COR-L47 (cell line): ENCODE results near the gene FLT4.
"Not testable (repeated sequence)": the region's sequence is repeated elsewhere in the genome, so short reads cannot be mapped to it uniquely, and the experiment has no call there.

ENCODE experiments used
- DNase-seq: peaks from one replicate; lab custom pipeline; 2025; lab: John Stamatoyannopoulos, UW

FLT4 gene

DNA sequence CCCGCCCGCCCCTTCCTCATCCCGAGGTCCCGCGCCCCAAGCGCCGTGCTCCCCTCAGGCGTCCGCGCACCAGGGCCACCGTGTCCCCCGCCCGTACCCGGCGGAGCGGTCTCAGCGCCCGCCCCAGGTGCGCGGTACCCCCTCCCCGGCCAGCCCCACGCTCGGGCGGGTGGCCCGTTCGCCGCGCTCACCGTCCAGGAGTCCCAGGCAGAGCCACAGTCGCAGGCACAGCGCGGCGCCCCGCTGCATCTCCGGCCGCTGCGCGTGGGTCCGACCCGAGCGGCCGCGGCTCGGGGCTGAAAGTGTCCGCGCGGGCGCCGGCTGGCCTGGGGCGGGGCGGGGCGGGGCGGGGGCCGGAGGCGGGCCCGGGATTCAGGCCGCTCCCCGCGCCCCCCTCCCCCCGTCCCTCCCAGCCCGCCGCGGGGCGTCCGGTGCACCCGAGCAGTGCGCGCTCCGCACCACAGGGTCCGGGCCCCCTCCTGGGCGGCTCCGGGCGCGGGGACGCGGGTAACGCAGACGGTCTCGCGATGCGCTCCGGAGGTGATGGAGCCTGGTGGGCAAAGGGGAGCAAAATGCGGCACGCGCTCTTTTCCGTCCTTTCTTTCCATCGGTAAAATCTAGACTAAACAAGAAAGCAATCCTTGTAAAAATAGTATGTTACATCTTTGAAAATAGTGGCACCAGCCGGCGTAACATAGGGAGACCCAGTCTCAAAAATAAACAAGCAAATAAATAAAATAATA, at the start of gene FLT4:
Gene FLT4 (minus strand): TSS at position 304 of the 743 bp plus-strand sequence. CDS start 55 bp downstream, at position 249.
- no peak for DNase-seq

DNA sequence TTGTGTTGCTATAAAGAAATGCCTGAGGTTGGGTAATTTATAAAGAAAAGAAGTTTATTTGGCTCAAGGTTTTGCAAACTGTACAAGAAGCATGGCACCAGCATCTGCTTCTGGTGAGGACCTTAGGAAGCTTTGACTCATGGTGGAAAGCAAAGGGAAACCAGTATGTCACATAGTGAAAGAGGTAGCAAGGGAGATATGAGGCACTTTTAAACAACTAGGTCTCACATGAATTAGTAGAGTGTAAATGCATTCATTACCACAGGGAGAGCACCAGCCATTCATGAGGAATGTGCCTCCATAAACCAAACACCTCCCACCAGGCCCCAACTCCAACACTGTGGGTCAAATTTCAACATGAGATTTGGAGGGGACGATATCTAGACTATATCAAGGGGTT, 49.6 kb upstream of the FLT4 start:
- DNase-seq, result no peak

DNA sequence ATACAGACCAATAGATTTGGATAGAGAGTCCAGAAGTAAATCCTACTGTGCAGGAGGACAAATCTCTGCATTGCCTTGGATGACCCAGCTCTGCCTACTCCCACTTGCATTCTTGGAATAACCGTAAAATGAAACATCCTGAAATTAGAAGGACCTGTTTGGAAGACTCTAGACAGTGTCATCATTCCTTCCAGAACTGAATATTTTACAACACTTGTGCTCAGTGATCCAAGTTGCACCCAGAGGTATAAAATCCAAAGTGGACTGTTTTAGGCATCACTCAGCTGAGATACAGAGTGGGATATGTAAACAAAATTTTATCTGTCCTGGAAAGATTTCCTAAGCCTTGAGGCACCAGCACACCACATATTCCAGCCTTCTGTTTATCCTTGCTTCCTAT, 46.7 kb upstream of the FLT4 start:
- no peak for DNase-seq

DNA sequence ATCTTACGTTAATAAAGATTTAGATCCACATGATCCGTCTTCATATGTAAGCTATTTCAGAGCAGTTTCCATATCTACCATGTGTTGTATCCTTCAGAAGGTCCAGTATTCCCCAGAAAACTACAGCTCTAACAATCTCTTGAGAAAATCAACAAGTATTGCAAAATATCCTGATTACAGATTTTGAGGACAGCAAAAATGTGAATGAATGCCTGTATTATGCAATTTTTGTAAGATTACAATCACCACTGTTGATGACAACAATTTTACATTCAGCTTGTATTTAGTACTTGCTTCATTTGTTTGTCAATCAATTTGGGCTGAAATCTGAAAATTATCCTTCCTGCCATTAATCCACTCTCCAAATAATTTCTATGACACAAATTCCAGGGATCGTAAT, 43.0 kb upstream of the FLT4 start:
- no peak for DNase-seq

DNA sequence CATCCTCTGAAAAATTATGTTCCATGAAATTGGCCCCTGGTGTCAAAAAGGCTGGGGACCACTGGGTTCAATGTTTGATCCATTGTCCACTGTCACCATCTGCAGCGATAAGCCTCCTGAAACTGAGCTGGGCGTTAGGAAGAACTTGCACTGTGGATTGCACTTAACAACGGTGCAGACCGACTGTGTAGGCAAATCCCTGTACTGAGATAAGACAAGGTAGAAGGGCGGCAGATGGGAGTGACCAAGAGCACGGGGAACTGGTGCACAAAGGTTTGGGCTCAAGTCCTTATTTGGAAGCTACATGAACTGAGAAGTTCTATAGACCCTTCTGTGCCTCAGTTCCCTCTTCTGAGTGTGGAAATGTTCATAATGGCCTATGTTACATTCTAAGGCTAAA, 41.6 kb upstream of the FLT4 start:
- DNase-seq, result no peak

DNA sequence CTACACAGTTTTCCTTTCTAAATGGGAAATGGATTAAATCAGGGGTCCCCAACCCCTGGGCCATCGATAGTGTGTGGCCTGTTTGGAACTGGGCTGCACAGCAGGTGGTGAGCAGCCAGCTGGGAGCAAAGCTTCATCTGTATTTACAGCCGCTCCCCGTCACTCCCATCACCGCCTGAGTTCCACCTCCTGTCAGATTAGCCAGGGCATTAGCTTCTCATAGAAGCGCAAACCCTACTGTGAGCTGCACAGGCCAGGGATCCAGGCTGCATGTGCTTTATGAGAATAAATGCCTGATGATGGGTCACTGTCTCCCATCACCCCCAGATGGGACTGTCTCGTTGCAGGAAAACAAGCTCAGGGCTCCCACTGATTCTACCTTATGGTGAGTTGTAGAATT, 41.2 kb upstream of the FLT4 start:
- no peak for DNase-seq

DNA sequence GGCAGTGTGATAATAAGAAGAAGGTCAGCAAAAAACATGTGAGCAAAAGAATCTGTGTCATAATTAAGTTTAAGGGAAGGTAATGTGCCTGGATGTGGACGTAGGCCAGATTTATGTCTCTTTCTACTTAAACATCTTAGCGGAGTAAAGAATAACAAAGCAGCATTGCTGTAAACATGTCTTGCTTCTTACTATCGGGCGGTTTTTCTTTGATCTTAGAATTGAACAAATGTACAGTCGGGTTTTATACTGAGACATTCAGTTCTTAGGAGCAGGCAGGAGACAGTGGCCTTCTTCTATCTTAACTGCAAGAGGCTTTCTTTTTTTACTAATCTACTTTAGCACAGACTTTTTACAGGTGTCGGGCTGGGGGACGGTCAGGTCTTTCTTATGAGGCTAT, 40.4 kb upstream of the FLT4 start:
- DNase-seq, result no peak

DNA sequence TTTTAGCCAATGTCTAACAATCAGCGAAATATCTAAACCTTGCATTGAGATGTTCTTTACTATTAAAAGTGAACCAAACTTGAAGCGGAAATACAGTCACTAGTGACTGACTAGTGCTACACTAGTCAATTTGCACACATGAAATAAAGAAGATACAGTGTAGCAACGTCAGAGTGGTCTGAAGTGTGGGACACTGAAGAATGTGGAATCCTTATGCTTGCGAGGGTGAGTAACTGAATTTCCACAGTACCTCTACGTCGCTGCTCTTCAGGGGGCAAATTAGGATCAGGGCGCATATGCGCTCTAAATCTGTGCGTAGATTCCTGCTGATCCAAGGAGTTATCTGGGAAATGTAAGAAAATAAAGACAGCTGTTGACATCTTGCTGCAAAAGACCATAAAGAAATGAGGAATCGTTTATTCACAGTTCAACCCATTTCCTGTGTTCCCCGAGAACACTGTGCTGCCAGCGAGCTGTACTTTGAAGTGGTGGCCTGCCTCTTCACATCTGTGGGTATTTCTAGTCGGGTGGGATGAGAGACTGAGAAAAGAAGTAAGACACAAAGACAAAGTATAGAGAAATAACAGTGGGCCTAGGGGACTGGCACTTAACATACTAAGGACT, 39.8 kb upstream of the FLT4 start:
- no peak for DNase-seq

DNA sequence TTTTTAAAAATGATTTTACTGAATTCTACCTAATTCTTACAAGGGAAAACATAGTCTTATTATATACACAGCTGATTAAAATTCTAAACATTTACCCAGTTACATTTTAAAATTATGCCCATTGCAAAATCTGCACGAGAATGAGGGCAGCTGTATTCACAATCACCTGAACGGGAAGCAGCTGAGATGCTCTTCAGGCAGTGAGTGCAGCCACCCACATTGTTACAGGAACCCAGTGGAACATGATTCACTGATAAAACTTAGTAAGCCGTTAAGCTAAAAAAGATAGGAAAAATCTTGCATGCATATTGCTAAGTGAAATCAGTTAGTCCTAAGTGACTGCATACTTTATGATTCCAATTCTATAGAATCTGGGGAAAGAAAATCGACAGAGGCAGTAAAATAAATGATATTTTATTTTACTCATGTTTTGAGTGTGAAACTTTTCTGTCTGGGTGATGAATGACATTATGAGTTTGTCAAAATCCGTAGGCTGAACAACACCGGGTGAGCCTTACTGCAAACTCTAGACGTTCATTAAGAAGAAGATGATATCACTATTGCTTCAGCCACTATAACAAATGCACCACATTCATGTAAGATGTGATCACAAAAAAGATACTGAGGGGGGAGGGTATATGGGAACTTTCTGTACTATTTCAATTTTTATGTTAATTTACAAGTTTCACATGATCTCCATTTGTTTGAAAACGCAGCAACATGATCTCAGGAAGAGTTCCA, 39.1 kb upstream of the FLT4 start:
- no peak for DNase-seq

DNA sequence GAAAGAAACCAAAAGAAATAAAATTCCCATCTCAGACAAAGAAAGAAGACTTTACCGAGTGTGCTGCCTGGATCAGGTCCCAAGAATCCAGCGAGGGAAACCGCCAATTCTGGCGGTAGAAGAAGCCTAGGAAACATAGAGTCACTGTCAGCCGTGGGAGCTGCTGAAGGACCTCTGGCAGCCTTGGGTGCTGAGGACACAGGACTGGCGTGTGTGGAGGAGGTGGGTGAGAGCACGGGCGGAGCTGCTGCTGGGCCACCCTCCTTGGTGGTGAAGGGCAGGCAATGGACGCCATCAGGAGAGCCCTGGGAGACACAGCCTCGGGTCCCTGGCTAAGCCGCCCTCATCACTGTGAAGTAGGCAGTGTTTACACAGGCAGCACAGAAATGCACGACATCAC, 37.4 kb upstream of the FLT4 start:
- DNase-seq, result not testable (repeated sequence)

DNA sequence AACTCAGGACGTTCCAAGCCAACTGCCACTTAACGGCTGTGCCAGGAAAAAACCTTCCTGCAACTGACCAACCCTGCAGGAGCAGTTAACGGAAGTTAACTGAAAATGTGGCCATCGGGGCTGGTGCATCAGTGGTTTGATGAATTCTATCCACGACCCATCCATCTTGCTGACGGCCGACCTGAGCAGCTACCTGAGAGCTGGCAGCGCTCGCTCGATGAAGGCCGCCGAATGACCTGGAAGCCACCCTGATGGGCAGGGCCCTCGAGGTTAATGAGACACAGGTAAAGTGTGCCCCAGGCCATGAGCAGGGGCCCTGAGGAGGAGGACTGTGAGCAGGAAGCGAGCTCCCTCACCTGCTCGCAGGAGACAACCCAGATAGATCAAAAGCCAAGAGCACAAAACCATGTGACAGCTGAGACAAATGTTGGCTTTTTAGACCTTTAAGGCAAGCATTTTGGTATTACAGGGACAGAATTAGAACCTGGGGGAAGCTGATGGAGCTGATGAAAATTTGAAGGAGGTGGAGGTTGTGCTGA, 35.3 kb upstream of the FLT4 start:
- no peak for DNase-seq

DNA sequence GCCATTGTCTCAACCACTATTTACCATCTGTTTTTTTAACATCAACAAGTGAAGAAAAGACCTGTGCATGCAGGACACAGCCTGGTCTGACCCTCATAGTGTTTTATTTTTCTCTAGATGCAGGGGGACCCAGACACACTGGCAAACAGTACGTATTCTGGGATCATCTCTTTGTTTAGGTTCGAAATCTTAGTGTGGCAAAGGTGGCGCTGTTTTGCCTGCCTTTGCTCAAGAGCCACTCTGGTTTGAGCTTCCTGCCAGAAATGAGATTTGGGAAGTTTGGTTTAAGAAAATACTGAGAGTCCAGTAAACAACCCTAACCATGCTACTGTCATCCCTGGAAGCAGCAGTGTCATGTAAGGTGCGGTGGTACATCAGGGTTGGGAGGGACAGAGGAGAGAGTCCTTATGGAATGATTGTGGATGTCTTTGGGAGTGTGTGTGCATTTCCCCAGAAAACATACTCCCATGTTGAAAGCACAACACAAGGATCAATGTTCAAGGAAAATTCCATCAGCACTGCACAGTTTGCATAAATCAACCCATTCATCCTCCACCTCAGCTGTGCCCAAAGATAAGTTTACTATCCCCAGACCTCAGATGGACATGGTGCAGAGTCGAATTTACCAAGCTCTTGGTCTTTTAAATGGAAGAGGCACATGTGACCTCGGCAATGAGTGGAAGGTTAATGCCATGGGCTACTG, 34.0 kb upstream of the FLT4 start:
- DNase-seq, result no peak

DNA sequence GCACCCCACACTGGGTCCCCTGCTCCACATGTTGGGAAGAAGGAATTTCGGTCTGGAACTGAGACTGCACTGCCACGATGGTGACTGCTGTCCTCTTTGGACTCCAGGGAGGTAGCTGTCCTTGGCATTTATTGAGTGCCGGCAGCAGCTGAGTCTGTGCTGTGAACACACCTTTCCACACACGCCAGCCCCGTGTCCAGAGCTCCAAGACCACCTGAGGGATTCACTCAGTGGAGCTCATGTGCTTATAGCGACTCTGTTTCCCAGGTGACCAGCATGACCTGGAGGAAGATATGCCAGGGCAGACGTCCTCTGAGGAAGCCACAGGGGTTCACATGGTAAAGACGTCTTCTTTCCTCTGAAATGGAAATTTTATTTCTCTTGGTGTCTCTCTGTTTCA, 33.2 kb upstream of the FLT4 start:
- no peak for DNase-seq

DNA sequence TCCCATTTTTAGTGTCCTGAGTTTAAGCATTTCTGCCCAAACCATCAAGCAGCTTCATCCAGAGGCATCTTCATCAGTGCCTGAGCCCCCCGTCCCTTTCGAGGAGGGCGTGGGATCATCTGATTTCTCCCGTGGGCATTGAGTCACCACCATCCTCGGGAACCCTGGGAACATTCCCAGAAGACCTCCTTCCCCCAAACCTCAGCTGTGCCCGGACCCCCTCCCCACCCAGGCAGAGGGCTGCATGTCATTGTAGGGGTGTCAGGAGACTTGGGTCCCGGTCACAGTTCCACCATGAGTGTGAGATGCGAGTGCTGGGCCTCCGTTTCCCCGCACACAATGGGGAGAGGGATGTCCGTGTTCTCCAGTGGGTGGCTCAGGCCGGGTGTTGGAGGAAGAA, 32.6 kb upstream of the FLT4 start:
- DNase-seq, result not testable (repeated sequence)

DNA sequence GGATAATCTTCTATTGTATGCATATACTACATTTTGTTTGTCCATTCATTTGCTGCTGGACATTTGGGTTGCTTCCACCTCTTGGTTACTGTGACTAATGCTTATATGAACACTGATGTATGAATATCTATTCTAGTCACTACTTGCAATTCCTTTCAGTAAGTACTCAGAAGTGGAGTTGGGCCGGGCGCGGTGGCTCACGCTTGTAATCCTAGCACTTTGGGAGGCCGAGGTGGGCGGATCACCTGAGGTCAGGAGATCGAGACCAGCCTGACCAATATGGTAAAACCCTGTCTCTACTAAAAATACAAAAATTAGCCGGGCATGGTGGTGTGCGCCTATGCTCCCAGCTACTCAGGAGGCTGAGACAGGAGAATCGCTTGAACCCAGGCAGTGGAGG, 28.9 kb upstream of the FLT4 start:
- DNase-seq, result not testable (repeated sequence)

DNA sequence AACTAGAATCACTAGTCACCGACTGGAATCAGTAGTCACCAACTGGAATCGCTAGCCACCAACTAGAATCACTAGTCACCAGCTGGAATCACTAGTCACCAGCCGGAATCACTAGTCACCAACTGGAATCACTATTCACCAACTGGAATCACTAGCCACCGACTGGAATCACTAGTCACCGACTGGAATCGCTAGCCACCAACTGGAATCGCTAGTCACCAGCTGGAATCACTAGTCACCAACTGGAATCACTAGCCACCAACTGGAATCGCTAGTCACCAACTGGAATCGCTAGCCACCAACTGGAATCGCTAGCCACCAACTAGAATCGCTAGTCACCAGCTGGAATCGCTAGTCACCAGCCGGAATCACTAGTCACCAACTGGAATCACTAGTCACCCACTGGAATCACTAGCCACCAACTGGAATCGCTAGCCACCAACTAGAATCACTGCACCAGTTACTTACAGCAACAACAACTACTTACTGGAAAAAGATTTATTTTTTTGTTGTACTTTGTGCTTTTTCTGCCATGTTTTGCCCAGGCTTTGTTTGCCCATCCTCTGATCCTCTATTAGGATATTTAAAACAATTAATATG, 25.7 kb upstream of the FLT4 start:
- DNase-seq, result no peak

DNA sequence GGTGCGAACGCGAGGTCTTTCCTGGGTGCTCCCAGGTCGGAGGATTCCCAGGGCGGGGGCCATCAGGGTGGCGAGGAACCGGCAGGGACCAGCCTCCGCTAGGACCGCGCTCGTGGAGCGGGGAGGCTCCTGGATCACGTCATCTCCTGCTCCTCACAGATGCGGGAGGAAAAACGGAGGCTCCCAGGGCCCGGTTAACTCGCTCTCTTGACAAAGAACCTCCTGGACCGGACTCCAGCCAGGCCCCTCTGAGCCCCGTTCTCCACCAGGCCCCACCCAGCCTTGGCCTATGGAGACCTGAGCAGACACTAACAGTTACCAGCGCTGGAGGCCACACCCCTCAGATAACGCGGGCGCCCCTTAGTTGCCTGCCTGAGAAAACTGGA, 24.7 kb upstream of the FLT4 start:
- not testable (repeated sequence) for DNase-seq

DNA sequence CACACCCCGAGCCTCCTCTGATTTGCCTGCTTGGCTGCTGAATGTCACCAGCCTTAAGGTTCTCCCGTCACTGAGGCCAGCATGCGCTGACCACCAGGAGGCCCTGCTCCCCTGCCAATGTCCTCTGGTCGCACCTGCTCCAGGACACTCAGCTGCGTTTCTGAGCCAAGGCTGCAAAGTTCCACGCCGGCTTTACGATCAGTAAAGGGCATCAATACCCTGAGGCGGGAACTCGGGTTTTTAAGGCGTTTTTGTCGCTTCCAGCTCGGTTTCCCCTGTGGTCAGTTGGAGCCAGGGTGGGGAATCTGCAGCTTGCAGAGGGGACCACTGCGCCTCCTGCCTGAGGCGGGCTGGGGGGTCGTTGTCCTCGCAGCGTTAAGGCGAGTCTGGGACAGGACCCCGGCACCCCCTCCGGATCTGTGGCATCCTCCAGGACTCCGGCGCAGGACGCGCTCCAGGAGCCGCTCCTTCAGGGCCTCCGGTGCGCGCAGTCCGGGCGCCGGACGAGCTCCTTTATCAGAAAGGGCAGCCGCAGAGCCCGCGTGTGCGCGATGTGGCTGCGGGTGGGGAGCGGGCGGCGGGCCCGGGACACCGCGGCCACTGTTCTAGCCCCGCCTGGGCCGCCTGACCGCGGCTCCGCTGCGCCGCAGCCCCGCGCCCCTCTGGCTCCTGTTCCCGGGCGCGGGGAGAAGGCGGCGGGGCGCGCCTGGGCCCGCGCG, 24.1 kb upstream of the FLT4 start:
- DNase-seq, result no peak

DNA sequence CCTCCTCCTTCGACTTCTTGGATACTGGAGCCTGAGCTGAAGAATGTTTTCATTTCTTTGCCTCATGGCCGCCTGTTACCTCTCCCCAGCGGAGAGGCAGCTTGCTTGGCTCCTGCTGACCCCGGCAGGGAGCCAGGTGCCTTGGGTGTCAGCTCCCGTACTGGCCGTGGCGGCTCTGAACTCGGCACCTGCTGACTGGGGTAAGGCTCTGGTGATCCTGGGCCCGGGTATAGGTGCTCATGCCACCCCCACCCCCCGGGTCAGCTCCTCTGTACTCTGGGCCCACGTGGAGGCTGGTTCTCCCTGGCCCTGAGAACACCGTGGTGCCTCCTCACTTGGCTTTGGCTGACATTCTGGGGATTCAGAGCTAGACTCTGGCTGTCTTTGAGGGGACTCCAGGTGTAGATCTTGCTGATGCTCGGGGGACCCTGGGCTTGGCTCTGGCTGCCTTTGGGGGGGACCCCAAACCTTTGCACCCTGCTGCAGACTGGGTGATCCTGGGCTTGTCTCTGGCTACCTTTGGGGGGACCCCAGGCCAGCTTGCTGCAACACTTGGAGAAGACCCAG, 22.6 kb upstream of the FLT4 start:
- not testable (repeated sequence) for DNase-seq

DNA sequence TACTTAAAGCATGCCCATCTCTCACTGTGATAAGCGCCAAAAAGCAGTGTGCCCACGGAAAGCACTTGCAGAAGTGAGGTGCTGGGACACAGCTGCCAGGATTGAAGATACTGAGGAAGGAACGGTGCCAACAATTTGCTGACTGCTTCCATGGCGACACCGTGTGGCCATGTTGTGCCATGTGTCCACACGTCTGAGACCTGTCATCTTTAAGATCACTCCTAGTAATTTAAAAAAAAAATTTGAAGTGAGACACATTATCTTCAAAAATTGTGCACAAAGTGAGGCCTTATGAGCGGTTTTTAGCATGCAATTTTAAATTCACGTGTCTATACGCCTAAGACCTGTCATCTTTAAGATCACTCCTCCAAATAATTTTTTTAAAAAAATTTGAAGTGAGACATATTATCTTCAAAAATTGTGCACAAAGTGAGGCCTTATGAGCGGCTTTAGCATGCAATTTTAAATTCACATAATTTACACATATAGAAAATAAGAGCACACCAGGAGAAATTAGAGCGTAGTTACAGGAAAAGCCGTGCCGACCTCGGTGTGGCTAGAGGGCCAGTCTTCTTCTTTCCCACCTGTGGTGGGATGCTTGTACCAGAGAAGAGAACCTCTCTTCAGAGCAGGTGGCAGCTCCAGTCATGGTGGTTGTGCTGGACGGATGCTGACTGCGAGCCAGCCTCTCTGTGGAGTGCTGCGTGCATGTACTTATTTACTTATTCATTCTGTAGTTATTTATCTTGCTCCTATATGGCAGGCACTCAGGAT, 21.4 kb upstream of the FLT4 start:
- peak; percentile 55 for DNase-seq
